ENCODE measurements around the gene MPG.

The MPG gene

GRCh38 chr16:83781-84615, 6.0 kb downstream of the MPG start:
- no peak for DNase-seq

DNA sequence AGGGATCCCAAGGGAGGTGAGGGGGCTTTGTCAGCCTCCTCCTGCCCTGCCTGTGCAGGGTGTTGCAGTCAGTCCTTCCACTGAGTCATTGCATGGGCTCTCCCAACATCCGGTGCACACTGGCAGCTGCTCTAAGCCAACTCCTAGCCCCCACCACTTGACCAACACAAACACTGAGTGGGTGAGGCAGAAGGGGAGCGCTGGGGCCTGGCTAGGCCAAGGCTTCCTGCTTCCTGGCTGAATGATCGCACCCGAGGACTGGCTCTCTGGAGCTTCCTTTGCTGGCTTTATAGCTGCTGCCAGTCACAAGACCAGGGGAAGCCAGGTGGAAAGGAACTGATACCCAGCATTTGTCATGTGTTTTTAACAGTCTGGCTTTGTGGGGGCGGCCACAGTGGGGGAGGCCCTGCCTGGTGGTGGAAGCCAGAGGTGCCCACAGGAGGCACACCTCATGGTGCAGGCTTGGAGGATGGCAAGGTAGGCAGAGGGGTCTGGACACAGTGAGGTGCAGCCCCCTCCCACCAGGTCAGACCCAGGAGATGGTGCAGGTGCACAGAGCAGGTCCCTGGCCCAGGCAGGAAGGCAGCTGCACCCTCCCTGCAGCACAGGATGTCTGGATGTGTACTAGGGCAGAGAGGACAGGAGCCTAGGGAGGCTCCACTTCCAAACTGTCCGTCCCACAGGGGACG, 6.8 kb downstream of the MPG start:
- DNase-seq = peak; percentile 80

- DNase-seq = no peak
Measured at GRCh38 chr16:85407-85782, 7.4 kb downstream of the MPG start.

DNA sequence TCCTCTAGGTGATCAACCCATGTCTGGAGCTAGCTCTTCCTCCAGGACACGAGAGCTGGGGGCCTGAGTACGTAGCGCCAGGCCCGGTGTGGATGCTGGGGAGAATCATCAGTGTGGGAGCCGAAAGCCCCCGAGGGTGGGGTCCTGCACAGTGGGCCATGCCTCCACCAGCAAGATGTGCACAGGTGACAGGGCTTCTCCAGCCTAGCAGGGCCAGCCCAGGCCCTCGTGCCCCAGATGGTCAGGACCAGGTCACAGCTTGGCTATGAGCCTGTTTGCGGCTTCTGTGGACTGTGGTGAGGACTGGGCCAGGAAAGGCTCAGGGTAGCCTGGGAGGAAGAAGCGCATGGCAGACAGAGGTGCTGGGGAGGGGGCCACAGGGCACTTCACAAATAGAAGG, 7.8 kb downstream of the MPG start:
- DNase-seq = no peak

GRCh38 chr16:86483-86952, 8.5 kb downstream of the MPG start:
- DNase-seq = no peak

GRCh38 chr16:88613-89012, 10.6 kb downstream of the MPG start:
- DNase-seq = no peak

DNA sequence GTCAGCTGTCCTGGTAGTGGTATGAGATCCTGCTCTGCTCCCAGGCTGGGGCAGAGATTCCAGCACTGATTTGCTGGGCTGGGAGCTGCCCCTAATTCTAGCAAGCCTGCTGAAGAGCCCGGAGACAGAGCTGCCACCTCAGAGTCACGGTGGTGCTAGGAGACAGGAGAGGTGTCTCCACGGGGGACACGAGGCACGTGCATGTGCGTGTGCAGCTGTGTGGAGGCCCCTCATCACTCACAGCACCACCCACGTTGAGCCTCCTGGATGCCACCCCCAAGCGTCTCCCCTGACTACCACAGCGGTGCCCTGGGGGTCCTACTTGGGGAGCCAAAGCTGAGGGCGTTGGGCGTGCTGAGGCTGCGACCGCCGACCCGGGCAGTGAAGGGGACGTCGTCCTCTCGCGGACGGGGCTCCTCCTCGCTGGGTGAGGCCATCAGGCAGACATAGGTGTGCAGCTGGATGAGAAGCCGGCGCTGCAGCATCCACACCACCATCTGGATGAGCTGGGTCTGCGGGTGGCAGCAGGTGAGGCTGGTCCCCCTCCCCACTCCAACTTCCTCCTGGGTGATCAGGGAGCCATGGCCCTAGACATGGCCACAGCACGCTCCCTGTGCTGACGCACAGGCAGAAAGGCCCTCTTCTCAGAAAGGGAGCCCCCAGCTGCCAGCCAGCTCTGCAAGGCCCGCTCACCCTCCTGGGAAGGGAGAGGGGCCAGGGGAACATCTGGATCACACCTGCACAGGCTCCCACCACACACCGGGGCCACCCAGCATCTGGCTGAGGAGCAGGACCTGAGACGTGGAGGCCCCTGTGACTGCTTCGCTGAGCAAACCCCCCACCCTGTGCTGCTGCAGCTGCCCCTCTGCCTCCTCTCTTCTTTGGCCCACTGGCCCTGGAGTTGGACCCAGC, 11.6 kb downstream of the MPG start:
- no peak for DNase-seq

- DNase-seq = no peak
Measured at GRCh38 chr16:91484-91883, 13.5 kb downstream of the MPG start.

- DNase-seq = no peak
Measured at GRCh38 chr16:92431-93339, 14.7 kb downstream of the MPG start.

GRCh38 chr16:94918-95265, 16.9 kb downstream of the MPG start:
- DNase-seq = no peak

- DNase-seq = peak; percentile 98
Measured at GRCh38 chr16:96935-97381, 18.9 kb downstream of the MPG start.

GRCh38 chr16:97822-98221, 19.8 kb downstream of the MPG start:
- no peak for DNase-seq

DNA sequence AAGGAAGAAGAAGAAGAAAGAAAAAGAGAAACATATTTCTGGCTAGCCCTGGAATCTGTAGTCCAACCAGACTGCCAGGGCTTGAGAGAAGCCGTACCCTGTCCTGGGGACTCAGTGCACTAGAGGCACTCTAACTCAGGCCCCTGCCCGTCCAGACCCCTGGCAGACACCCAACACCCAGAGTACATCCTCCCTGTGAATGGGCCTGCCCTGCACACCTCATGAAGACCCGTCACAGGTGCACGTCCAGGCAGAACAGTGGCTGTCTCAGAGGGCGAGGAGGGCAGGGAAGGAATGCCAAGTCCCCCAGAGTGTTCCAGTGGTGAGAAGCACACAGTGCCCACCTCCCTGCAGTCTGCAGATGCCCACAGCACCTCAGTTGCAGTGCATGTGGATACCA, 23.0 kb downstream of the MPG start:
- DNase-seq = no peak

DNA sequence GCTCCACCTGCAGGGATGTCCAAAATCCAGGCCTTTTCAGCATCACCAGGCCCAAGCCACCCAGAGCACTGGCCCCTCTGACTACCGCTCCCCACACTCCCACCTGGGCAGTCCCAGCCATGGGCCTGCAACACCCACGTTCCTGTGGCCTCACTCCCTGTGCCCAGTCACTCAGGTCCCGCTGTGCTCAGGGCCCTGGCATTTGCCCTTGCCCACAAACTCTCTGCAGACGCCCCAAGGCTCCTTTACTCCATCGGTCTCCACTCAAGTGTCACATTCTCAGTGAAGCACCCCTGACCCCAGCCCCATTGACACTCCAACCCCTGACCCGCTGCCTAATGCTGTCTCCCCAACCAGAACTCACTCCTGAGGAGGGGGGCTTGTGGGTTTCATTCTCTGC, 23.6 kb downstream of the MPG start:
- no peak for DNase-seq

DNA sequence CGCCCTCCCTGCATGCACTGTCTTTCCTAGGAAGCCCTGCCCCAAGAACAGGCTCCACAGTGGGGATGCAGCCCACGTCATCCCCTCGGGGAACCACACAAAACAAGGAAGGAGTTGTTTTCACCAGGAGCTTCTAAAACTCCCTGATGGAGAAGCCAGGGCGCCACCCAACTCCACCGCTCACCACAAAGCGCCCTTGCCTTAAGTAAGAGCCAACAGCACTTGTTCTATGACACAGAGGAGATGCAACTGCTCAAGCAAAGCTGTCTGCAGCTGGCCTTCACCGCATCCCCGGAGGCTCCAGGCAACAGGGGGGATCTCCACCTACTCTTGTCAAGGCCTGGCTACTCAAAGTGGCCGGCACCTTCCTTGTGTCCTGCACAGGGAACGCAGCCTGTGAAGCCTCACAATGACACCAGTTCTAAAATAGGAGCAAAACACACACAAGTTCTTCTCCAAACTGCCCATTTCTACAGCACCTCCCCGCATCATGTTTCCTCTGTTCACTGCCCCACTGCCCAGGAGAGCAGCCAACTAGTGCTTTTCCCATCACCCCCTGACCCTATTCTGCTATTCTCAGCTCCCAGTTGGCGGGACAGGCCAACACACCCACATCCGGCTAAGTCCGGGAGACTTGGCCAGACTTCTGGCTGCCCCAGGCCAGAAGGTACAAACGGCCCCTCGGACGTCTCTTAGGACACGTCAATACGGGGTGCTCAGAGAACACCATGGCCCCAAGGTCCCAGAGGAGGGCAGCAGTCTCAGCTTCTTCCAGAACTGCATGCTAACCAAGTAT, 24.2 kb downstream of the MPG start:
- no peak for DNase-seq

- DNase-seq = no peak
Measured at GRCh38 chr16:104355-104754, 26.3 kb downstream of the MPG start.

- no peak for DNase-seq
Measured at GRCh38 chr16:104928-105327, 26.9 kb downstream of the MPG start.

- DNase-seq = no peak
Measured at GRCh38 chr16:105521-105920, 27.5 kb downstream of the MPG start.

DNA sequence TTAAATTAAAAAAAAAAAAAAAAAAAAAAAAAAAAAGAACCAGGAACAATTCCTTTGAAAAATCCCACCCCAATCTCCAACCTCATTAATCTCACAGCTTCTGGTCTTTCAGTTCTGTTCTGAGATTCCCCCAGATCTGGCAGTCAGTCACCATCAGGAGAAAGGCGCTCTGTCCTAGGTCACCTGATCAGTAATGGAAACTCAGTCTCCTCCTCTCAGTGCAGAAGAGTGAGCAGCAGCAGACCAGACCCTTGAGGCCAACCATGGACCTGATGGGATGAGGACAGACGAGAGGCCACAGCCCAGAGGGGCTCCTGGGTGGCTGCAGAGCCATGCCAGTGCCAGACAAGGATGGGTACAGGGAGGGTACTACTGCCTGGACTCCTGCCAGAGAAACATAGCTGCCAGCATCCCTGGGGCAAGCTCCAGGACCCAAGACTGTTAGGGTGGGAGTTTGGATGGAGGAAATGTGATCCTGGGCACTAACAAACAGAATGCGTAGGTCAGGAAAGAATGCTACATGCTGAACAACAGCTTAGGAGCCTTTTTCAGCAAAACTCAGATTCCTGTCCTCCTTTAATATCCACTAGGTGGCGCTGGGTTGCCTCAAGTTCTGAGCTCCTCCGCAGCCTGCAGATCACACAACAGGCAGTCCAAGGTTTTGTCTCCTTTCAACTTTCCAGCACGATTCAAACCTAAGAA, 28.7 kb downstream of the MPG start:
- DNase-seq = peak; percentile 63

DNA sequence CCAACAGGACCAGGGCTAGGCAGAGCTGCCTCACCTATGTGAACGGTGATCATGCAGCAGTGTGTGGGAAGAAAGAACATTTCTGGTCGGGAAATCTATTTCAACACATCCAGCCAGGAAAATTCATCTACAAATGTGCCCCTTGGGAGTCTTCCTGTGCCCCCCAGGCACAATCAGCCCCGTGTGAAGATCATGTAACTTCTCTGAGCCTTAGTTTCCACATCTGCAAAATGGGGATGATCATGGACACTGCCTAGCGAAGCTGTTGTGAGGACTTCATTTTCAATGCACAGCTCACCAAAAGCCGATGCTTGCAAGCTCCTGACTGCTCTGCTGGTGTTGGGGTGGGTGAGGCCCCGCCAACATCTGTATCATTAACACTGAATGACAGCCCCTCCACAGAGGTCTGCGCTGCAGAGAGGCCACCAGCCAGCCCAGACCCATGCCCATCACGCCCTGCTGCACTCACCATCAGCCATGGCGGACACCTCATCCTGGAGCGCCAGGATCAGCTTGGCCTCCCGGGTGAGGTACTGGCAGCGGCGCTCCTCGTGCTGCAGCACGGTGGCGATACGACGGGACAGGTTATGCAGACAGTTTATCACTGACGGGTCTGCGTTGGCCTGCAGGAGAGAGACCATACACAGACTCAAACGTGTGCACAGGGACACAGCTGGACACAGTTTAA, 34.3 kb downstream of the MPG start:
- DNase-seq = no peak

Data from activated CD8-positive, alpha-beta memory T cell treated with anti-CD3 and anti-CD28 coated beads, Interleukin-2, amount 50 U/mL, for 48 hours (primary cell).